HepG2 (cell line): ENCODE results near the gene IMMT. TPM values are rescaled to one million over a fixed set of nuclear protein-coding genes. Genes with fewer than 3 reads are reported as not detected.

Experiments used
- BCL6 ChIP-seq: IDR thresholded peaks from 2 replicates; pipeline ENCODE4 v1.6.1; 2016; ENCODE audit warnings: missing genetic modification reagents, missing compliant biosample characterization
- CHCHD3 ChIP-seq: sonication (generic); formaldehyde crosslinking; IDR thresholded peaks from 2 replicates; pipeline ENCODE4 v1.8.0; 2022; ENCODE audit warnings: mild to moderate bottlenecking, missing genetic modification reagents, moderate library complexity
- GABPB1 ChIP-seq: IDR thresholded peaks from 2 replicates; pipeline ENCODE4 v1.6.1; 2016; ENCODE audit warnings: mild to moderate bottlenecking, missing genetic modification reagents, moderate library complexity, missing compliant biosample characterization
- GPN1 ChIP-seq: sonication (generic); formaldehyde crosslinking; IDR thresholded peaks from 2 replicates; pipeline ENCODE4 v1.5.1; 2020; ENCODE audit warnings: missing genetic modification reagents, borderline replicate concordance
- NR1H2 ChIP-seq: sonication (generic); formaldehyde crosslinking; IDR thresholded peaks from 2 replicates; pipeline ENCODE4 v1.8.1; 2022; ENCODE audit warnings: low read depth, missing genetic modification reagents, borderline replicate concordance
- PHF21A ChIP-seq: sonication (generic); formaldehyde crosslinking; IDR thresholded peaks from 2 replicates; pipeline ENCODE4 v1.5.0; 2020; ENCODE audit warnings: mild to moderate bottlenecking, missing genetic modification reagents
- PHF5A ChIP-seq: IDR thresholded peaks from one replicate; pipeline ENCODE4 v1.6.1; 2018; ENCODE audit warnings: low read depth, missing genetic modification reagents; ENCODE audit not compliant: unreplicated experiment
- PITX1 ChIP-seq: sonication (generic); formaldehyde crosslinking; IDR thresholded peaks from 2 replicates; pipeline ENCODE4 v1.5.1; 2020; ENCODE audit warnings: mild to moderate bottlenecking, missing genetic modification reagents
- POGZ ChIP-seq: sonication (generic); formaldehyde crosslinking; IDR thresholded peaks from 2 replicates; pipeline ENCODE4 v1.4.0; 2020; ENCODE audit warnings: mild to moderate bottlenecking, missing genetic modification reagents
- RNF2 ChIP-seq: fragments of 450-650 bp; conservative IDR thresholded peaks from 2 replicates; pipeline ENCODE4 v1.6.1; 2016; ENCODE audit warnings: low read depth
- SATB2 ChIP-seq: sonication (generic); formaldehyde crosslinking; IDR thresholded peaks from 2 replicates; pipeline ENCODE4 v1.5.0; 2020; ENCODE audit warnings: missing genetic modification reagents
- ZFP36 ChIP-seq: fragments of 150-350 bp; IDR thresholded peaks from 2 replicates; pipeline ENCODE4 v1.6.1; 2018; ENCODE audit warnings: borderline replicate concordance, low read length, low read depth; ENCODE audit not compliant: partially characterized antibody
- ZFP36L1 ChIP-seq: sonication (generic); formaldehyde crosslinking; IDR thresholded peaks from 2 replicates; pipeline ENCODE4 v1.8.0; 2022; ENCODE audit warnings: mild to moderate bottlenecking, missing genetic modification reagents, moderate library complexity
- ZNF335 ChIP-seq: sonication (generic); formaldehyde crosslinking; IDR thresholded peaks from 2 replicates; pipeline ENCODE4 v1.4.0; 2020; ENCODE audit warnings: missing genetic modification reagents
- ZNF33B ChIP-seq: sonication (generic); formaldehyde crosslinking; IDR thresholded peaks from 2 replicates; pipeline ENCODE4 v1.5.1; 2020; ENCODE audit warnings: mild to moderate bottlenecking, missing genetic modification reagents
- ZNF432 ChIP-seq: sonication (generic); formaldehyde crosslinking; IDR thresholded peaks from 2 replicates; pipeline ENCODE4 v1.5.0; 2020; ENCODE audit warnings: missing genetic modification reagents, mild to moderate bottlenecking, borderline replicate concordance
- ZNF468 ChIP-seq: sonication (generic); formaldehyde crosslinking; IDR thresholded peaks from 2 replicates; pipeline ENCODE4 v1.8.0; 2022; ENCODE audit warnings: mild to moderate bottlenecking, moderate library complexity, missing genetic modification reagents
- ZNF737 ChIP-seq: sonication (generic); formaldehyde crosslinking; IDR thresholded peaks from 2 replicates; pipeline ENCODE4 v1.5.0; 2020; ENCODE audit warnings: missing genetic modification reagents, mild to moderate bottlenecking, borderline replicate concordance
- ZSCAN21 ChIP-seq: sonication (generic); formaldehyde crosslinking; IDR thresholded peaks from 2 replicates; pipeline ENCODE4 v1.8.0; 2022; ENCODE audit warnings: mild to moderate bottlenecking, missing genetic modification reagents, moderate library complexity, borderline replicate concordance
- polyA plus RNA-seq, 8 experiments: library from polyadenylated mRNA; depleted of rRNA in 3 of 8; stranded (reverse) in 7 of 8; unstranded in 1 of 8; fragments of >200 nt; fragmentation: Illumina TruSeq in 4 of 8; extraction: Trizol in 4 of 8; gene quantifications; 2 replicates each; pipeline versions ENCODE4 v1.2.1 to v1.2.3, GENCODE V29; 2011 to 2016; ENCODE audit warnings: low read depth in 4 of 8, missing spikeins in 1 of 8, mixed read lengths in 1 of 8; ENCODE audit not compliant: insufficient read depth in 1 of 8
- total RNA-seq, 5 experiments: library from RNA; depleted of rRNA; stranded (reverse); fragments of >200 nt; fragmentation: Illumina TruSeq; extraction: Trizol; gene quantifications; 2 replicates each; pipeline ENCODE4 v1.2.3, GENCODE V29; 2016; ENCODE audit warnings: low read depth in 1 of 5
- TF ChIP-seq, protein P1 (sequence below): sonication (generic); formaldehyde crosslinking; IDR thresholded peaks from 2 replicates; pipeline ENCODE4 v1.4.0; 2020; ENCODE audit warnings: missing genetic modification reagents
- TF ChIP-seq, protein P2 (sequence below): sonication (generic); formaldehyde crosslinking; IDR thresholded peaks from 2 replicates; pipeline ENCODE4 v1.5.1; 2020; ENCODE audit warnings: mild to moderate bottlenecking, missing genetic modification reagents, moderate library complexity

IMMT gene
- total and polyA plus RNA-seq, 2 of the 13 experiments (the other 11 are each of a cell fraction or from before 2014, with no cell fraction given) = 63.5 to 119 TPM

DNA sequence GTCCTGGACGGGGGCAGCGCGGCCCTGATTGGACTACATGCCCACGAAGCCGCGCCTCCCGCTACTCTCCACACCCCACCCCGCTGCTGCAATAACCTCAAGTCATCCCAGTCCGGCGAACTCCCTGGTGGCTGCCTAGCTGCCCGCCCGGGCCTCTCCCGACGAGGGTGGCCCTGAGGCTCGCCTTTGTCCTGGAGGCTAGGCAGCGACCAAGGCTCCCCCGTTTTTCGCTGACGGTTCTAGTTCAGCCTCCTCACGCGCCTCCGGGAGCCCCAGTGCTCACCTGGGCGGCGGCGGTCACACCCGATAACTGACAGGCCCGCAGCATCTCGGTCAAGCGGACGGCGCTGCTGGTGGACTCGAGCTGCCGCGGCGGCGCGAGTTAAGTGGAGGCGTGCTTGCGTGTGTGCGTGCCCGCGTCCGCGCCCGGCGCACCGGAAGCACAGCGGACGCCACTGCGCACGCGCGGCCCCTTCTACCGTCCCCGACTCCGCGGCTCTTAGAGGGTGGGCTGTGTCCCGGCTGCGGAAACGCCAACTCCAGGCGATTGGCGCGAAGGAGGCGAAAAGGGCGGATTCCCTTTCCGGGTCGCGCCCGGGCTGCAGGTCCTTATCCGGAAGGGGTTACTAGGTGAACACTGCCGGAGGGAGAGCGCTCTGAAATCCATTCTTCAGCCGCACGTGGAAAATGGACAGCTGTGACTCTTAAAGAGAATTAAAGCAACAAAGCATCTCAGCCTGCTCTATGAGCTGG, at the start of gene IMMT (continued):
- no peak for TF ChIP-seq PHF5A
- TF ChIP-seq RNF2 = peak; percentile 83; the same call in 1 of the 2 replicates
- TF ChIP-seq ZFP36 = no peak
- peak; percentile 82 for TF ChIP-seq PHF21A (CRISPR knock-in tag)
- TF ChIP-seq, protein P1, sequence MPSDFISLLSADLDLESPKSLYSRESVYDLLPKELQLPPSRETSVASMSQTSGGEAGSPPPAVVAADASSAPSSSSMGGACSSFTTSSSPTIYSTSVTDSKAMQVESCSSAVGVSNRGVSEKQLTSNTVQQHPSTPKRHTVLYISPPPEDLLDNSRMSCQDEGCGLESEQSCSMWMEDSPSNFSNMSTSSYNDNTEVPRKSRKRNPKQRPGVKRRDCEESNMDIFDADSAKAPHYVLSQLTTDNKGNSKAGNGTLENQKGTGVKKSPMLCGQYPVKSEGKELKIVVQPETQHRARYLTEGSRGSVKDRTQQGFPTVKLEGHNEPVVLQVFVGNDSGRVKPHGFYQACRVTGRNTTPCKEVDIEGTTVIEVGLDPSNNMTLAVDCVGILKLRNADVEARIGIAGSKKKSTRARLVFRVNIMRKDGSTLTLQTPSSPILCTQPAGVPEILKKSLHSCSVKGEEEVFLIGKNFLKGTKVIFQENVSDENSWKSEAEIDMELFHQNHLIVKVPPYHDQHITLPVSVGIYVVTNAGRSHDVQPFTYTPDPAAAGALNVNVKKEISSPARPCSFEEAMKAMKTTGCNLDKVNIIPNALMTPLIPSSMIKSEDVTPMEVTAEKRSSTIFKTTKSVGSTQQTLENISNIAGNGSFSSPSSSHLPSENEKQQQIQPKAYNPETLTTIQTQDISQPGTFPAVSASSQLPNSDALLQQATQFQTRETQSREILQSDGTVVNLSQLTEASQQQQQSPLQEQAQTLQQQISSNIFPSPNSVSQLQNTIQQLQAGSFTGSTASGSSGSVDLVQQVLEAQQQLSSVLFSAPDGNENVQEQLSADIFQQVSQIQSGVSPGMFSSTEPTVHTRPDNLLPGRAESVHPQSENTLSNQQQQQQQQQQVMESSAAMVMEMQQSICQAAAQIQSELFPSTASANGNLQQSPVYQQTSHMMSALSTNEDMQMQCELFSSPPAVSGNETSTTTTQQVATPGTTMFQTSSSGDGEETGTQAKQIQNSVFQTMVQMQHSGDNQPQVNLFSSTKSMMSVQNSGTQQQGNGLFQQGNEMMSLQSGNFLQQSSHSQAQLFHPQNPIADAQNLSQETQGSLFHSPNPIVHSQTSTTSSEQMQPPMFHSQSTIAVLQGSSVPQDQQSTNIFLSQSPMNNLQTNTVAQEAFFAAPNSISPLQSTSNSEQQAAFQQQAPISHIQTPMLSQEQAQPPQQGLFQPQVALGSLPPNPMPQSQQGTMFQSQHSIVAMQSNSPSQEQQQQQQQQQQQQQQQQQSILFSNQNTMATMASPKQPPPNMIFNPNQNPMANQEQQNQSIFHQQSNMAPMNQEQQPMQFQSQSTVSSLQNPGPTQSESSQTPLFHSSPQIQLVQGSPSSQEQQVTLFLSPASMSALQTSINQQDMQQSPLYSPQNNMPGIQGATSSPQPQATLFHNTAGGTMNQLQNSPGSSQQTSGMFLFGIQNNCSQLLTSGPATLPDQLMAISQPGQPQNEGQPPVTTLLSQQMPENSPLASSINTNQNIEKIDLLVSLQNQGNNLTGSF (CRISPR knock-in tag) = peak; percentile 68; the same call in 1 of the 2 replicates
- peak; percentile 94 for TF ChIP-seq ZNF737 (CRISPR knock-in tag)
- no peak; the same call in 1 of the 2 replicates for TF ChIP-seq BCL6 (CRISPR knock-in tag)
- peak; percentile 56; the same call in 1 of the 2 replicates for TF ChIP-seq PITX1
- TF ChIP-seq, protein P2, sequence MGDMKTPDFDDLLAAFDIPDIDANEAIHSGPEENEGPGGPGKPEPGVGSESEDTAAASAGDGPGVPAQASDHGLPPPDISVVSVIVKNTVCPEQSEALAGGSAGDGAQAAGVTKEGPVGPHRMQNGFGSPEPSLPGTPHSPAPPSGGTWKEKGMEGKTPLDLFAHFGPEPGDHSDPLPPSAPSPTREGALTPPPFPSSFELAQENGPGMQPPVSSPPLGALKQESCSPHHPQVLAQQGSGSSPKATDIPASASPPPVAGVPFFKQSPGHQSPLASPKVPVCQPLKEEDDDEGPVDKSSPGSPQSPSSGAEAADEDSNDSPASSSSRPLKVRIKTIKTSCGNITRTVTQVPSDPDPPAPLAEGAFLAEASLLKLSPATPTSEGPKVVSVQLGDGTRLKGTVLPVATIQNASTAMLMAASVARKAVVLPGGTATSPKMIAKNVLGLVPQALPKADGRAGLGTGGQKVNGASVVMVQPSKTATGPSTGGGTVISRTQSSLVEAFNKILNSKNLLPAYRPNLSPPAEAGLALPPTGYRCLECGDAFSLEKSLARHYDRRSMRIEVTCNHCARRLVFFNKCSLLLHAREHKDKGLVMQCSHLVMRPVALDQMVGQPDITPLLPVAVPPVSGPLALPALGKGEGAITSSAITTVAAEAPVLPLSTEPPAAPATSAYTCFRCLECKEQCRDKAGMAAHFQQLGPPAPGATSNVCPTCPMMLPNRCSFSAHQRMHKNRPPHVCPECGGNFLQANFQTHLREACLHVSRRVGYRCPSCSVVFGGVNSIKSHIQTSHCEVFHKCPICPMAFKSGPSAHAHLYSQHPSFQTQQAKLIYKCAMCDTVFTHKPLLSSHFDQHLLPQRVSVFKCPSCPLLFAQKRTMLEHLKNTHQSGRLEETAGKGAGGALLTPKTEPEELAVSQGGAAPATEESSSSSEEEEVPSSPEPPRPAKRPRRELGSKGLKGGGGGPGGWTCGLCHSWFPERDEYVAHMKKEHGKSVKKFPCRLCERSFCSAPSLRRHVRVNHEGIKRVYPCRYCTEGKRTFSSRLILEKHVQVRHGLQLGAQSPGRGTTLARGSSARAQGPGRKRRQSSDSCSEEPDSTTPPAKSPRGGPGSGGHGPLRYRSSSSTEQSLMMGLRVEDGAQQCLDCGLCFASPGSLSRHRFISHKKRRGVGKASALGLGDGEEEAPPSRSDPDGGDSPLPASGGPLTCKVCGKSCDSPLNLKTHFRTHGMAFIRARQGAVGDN (CRISPR knock-in tag) = peak; percentile 98
- TF ChIP-seq POGZ (CRISPR knock-in tag) = no peak; the same call in none of the 2 replicates
- no peak for TF ChIP-seq ZNF432 (CRISPR knock-in tag)
- TF ChIP-seq ZFP36L1 = peak; percentile 97; the same call in 1 of the 2 replicates
- TF ChIP-seq ZNF468 (CRISPR knock-in tag) = peak; percentile 97
- peak; percentile 53; the same call in 1 of the 2 replicates for TF ChIP-seq ZNF335 (CRISPR knock-in tag)
- TF ChIP-seq CHCHD3 (CRISPR knock-in tag) = peak; percentile 92; the same call in 1 of the 2 replicates
- TF ChIP-seq GPN1 (CRISPR knock-in tag) = 0 out of 2 replicates have a peak, but pooled peaks have one; percentile 65
- TF ChIP-seq NR1H2 (CRISPR knock-in tag) = peak; percentile 88; the same call in 1 of the 2 replicates
- TF ChIP-seq ZSCAN21 (CRISPR knock-in tag) = peak; percentile 97
- TF ChIP-seq ZNF33B (CRISPR knock-in tag) = peak; percentile 94
- peak; percentile 98 for TF ChIP-seq GABPB1 (CRISPR knock-in tag)
- peak; percentile 64 for TF ChIP-seq SATB2 (CRISPR knock-in tag)
